Transverse colon (tissue), 4 donors: ENCODE measurements around the gene SLC9A1.

Source experiments
- CTCF ChIP-seq, 5 experiments: fragments of 200-600 bp in 3 of 5; fragments of 450-650 bp in 2 of 5; sonication (generic) in 3 of 5; IDR thresholded peaks; 1 replicate in 2 of 5; 2 replicates in 3 of 5; pipeline ENCODE4 v1.5.1; 2016 to 2017; ENCODE audit warnings: antibody characterized with exemption in 5 of 5, inconsistent platforms in 3 of 5, mild to moderate bottlenecking in 2 of 5, moderate library complexity in 1 of 5
- POLR2AphosphoS5 ChIP-seq, 3 donors: sonication (generic); formaldehyde crosslinking; IDR thresholded peaks; one replicate each; pipeline ENCODE4 v1.6.1; 2016; ENCODE audit warnings: antibody characterized with exemption in 3 of 3

GRCh38 chr1:27137544-27138075 lies 17.3 kb downstream of the SLC9A1 start:
- no peak for TF ChIP-seq CTCF (IDR thresholded peaks at IDR 0.05)
- no peak for TF ChIP-seq POLR2AphosphoS5 (IDR thresholded peaks at IDR 0.05)
